GM18499 (cell line): ENCODE measurements around the gene ARHGAP44.
A peak's percentile ranks its signal among the peaks of the same experiment; 100 is the strongest.

Experiments used
- ATAC-seq: cut with Tn5 transposase; IDR thresholded peaks from one replicate; pipeline ENCODE4 v1.9.1; 2021; ENCODE audit warnings: moderate number of reproducible peaks; ENCODE audit not compliant: insufficient read depth, unreplicated experiment

ARHGAP44 gene

GRCh38 chr17:13014801-13015200, 225.5 kb downstream of the ARHGAP44 start:
- no peak for ATAC-seq

GRCh38 chr17:13016881-13017654, 227.8 kb downstream of the ARHGAP44 start:
- ATAC-seq, result no peak

GRCh38 chr17:13017655-13018459, 228.6 kb downstream of the ARHGAP44 start, which contains the start of gene ELAC2:
TSS of gene ELAC2 (minus strand) at chr17:13018027. CDS start at chr17:13017947, 80 bp downstream.
- peak; percentile 96 for ATAC-seq

- no peak for ATAC-seq
Observed at GRCh38 chr17:13024016-13024415, 234.7 kb downstream of the ARHGAP44 start.

- ATAC-seq, result no peak
Observed at GRCh38 chr17:13024526-13025257, 235.4 kb downstream of the ARHGAP44 start.

- no peak for ATAC-seq
Observed at GRCh38 chr17:13025258-13025627, 235.9 kb downstream of the ARHGAP44 start.

GRCh38 chr17:13025687-13026086, 236.4 kb downstream of the ARHGAP44 start:
- ATAC-seq, result no peak

GRCh38 chr17:13027246-13027645, 237.9 kb downstream of the ARHGAP44 start:
- no peak for ATAC-seq

- no peak for ATAC-seq
Observed at GRCh38 chr17:13029340-13029739, 240.0 kb downstream of the ARHGAP44 start.

GRCh38 chr17:13030056-13030455, 240.8 kb downstream of the ARHGAP44 start:
- no peak for ATAC-seq

- ATAC-seq, result no peak
Observed at GRCh38 chr17:13030459-13031300, 241.4 kb downstream of the ARHGAP44 start.

- ATAC-seq, result no peak
Observed at GRCh38 chr17:13031718-13032350, 242.5 kb downstream of the ARHGAP44 start.

GRCh38 chr17:13035420-13035819, 246.1 kb downstream of the ARHGAP44 start:
- no peak for ATAC-seq

- ATAC-seq, result no peak
Observed at GRCh38 chr17:13036751-13037150, 247.5 kb downstream of the ARHGAP44 start.

GRCh38 chr17:13038931-13039665, 249.8 kb downstream of the ARHGAP44 start:
- no peak for ATAC-seq
